Measurements from ENCODE around the gene GNAO1. TPM values are rescaled to one million over a fixed set of nuclear protein-coding genes. Genes with fewer than 3 reads are reported as not detected.

GNAO1 gene
- total and polyA plus RNA-seq, 9 of the 15 experiments (the other 6 are each of a cell fraction or from before 2014, with no cell fraction given) = 0.07 to 0.42 (median 0.08) TPM; not detected in 5

DNA sequence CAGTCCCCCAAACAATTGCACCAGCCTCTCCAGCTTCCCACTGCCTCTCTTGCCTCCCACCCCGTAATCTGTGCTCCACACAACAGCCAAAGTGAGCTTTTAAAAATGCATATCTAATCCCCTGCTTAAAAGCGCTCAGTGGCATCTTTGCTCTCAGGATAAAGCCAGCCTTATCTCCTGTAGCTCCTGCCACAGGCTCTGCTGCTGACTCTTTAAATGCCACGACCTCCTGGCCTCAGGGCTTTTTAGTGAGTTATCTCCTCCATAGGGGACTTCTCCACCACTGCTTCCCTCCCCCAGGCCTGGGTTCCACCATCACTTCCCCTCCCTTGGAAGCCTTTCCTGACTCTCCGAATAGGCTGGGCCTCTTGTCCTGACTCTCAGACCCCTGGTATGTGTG, 98.6 kb downstream of the GNAO1 start:
- H3K27ac ChIP-seq (ENCODE audit: extremely low read depth, low read depth, low read length) = no peak overlapping the region
- peaks cover 22% of the 10 kb centered on the region for H4K20me1 ChIP-seq (replicated peaks; ENCODE audit: control insufficient read depth, insufficient read depth, low read length)
- H2AFZ ChIP-seq (ENCODE audit: low read depth, low read length) = no peak overlapping the region
- H3K27me3 ChIP-seq (ENCODE audit: control insufficient read depth in 2 of 2, insufficient read depth in 2 of 2, low read length in 2 of 2) = peaks cover 28 to 58% of the 10 kb centered on the region in 2 experiments
- H3K36me3 ChIP-seq (ENCODE audit: control insufficient read depth, insufficient read depth, low read length) = no peaks in the 10 kb centered on the region
- DNase-seq (ENCODE audit: extremely low read depth in 1 of 4, low spot score in 3 of 4) (peak; percentile 42 to 84 (median 64)), FAIRE-seq (peak; percentile 96), ATAC-seq (peak; percentile 92)
- BruUV-seq (replicated peaks) = no TSS peak
- no peaks in the 10 kb centered on the region for H3K9me1 ChIP-seq (ENCODE audit: control insufficient read depth, insufficient read depth, low read length)
- no peaks in the 10 kb centered on the region for H3K9me3 ChIP-seq (replicated peaks; ENCODE audit: control insufficient read depth, insufficient read depth, low read depth, low read length)
- H3K4me1 ChIP-seq (replicated peaks in 1 of 2; ENCODE audit: control insufficient read depth in 2 of 2, insufficient read depth in 2 of 2, low read length in 2 of 2) = peaks cover 4 to 7% of the 10 kb centered on the region in 2 experiments; a peak in 4 of 5 replicates
- in situ Hi-C loops (cut with MboI) = no loop called here
- ChIA-PET CTCF (ENCODE audit: low intra/inter-chr PET ratio) (no interaction called here), POLR2A (interaction anchor here (0.7 kb wide), 1 partner anchor 32 kb away, joined by 3 read pairs; no protein-coding TSS in a partner anchor)
- H3K9ac ChIP-seq (ENCODE audit: insufficient read depth in 1 of 2, low read depth in 2 of 2, low read length in 2 of 2) = no peak overlapping the region
- H3K4me3 ChIP-seq = no peak overlapping the region
- H3K4me2 ChIP-seq (ENCODE audit: insufficient read depth, low read length) = no peak overlapping the region
- 2% methylated on average over 4 of the region's 4 CpGs for WGBS (ENCODE audit: insufficient coverage, low coverage, missing lambda C conversion rate)
- intact Hi-C loops (cut with micrococcal nuclease) = no loop called here
- no peaks in the 10 kb centered on the region for H3K79me2 ChIP-seq (ENCODE audit: control insufficient read depth, insufficient read depth, low read length)
- TF ChIP-seq SMARCC2 (IDR thresholded peaks at IDR 0.05; ENCODE audit: low read depth) (peak; percentile 47; the same call in 1 of the 2 replicates), ARID1B (IDR thresholded peaks at IDR 0.05) (peak; percentile 95), MXI1 (IDR thresholded peaks at IDR 0.05; ENCODE audit: low read depth, low read length) (no peak), NFATC3 (IDR thresholded peaks at IDR 0.05) (no peak), SOX6 (IDR thresholded peaks at IDR 0.05) (peak; percentile 86), MBD2 (IDR thresholded peaks at IDR 0.05; ENCODE audit: borderline replicate concordance, low read depth) (peak; percentile 34; the same call in 1 of the 2 replicates), NCOA2 (IDR thresholded peaks at IDR 0.05; ENCODE audit: partially characterized antibody in 2 of 2) (peak in 1 of 2 experiments; percentile 69), CXXC5 (CRISPR knock-in tag; IDR thresholded peaks at IDR 0.05) (peak; percentile 69), HNRNPLL (IDR thresholded peaks at IDR 0.05; ENCODE audit: low read depth, low read length, poor library complexity, severe bottlenecking) (no peak), SMAD3 (CRISPR knock-in tag; conservative IDR thresholded peaks at IDR 0.05) (0 out of 2 replicates have a peak, but pooled peaks have one; percentile 17), PML (IDR thresholded peaks at IDR 0.05; ENCODE audit: low read length) (peak; percentile 94), RUNX1 (IDR thresholded peaks at IDR 0.05; ENCODE audit: low read depth) (peak; percentile 77; the same call in 1 of the 2 replicates), YY1 (IDR thresholded peaks at IDR 0.05; ENCODE audit: borderline replicate concordance in 1 of 3, control insufficient read depth in 1 of 3, extremely low read depth in 1 of 3, insufficient read depth in 3 of 3, insufficient read length in 1 of 3, insufficient replicate concordance in 2 of 3, low read depth in 1 of 3, low read length in 2 of 3) (peak in 1 of 3 experiments; percentile 32), PHF21A (IDR thresholded peaks at IDR 0.05; ENCODE audit: borderline replicate concordance, low read depth) (peak; percentile 60; the same call in 1 of the 2 replicates), NR2C2 (CRISPR knock-in tag; IDR thresholded peaks at IDR 0.05) (no peak), NR2C2 (tag; IDR thresholded peaks at IDR 0.05) (no peak), HDAC8 (tag; IDR thresholded peaks at IDR 0.05) (no peak), HLTF (IDR thresholded peaks at IDR 0.05) (peak; percentile 62; the same call in 1 of the 2 replicates), MTA2 (IDR thresholded peaks at IDR 0.05; ENCODE audit: low read depth) (peak; percentile 92), TCF3 (CRISPR knock-in tag; IDR thresholded peaks at IDR 0.05) (peak; percentile 95), KDM1A (IDR thresholded peaks at IDR 0.05) (peak; percentile 100), CBFA2T2 (conservative IDR thresholded peaks at IDR 0.05) (peak; percentile 98)
